Hippocampal formation (tissue), 2 donors: ENCODE data around the gene STARD3NL.
"Not testable (repeated sequence)": the region's sequence is repeated elsewhere in the genome, so short reads cannot be mapped to it uniquely, and the experiment has no call there.

ENCODE experiments used
- DNase-seq, 2 donors: peaks; one replicate each; lab custom pipeline; 2025; lab: John Stamatoyannopoulos, UW

The STARD3NL gene

GRCh38 chr7:38222481-38223096 is 44.5 kb downstream of the STARD3NL start:
- peak in 1 of 2 donors; percentile 50 for DNase-seq

DNA sequence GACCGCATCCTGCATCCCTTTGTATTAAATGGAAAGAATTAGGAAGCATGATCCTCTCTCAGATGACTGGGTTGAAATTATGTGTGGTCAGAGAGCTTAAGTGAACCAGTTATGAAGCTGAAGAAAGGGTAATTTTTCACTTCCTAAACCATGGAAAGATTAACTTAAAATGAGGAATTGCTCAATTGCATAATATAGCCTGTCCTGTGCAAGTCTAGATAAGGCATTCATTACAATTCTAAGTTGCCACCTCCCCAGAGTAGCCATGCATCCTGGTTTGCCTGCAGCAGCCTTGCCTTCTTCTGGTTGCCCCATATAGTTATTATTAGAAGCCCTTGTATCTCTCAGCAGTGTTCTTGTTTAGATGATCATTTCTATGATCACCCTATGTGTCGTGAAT is 45.3 kb downstream of the STARD3NL start:
- no peak for DNase-seq

GRCh38 chr7:38224392-38224791 is 46.3 kb downstream of the STARD3NL start:
- no peak for DNase-seq

- DNase-seq, result no peak
These were observed 51.3 kb downstream of the STARD3NL start for GRCh38 chr7:38229386-38229785.

DNA sequence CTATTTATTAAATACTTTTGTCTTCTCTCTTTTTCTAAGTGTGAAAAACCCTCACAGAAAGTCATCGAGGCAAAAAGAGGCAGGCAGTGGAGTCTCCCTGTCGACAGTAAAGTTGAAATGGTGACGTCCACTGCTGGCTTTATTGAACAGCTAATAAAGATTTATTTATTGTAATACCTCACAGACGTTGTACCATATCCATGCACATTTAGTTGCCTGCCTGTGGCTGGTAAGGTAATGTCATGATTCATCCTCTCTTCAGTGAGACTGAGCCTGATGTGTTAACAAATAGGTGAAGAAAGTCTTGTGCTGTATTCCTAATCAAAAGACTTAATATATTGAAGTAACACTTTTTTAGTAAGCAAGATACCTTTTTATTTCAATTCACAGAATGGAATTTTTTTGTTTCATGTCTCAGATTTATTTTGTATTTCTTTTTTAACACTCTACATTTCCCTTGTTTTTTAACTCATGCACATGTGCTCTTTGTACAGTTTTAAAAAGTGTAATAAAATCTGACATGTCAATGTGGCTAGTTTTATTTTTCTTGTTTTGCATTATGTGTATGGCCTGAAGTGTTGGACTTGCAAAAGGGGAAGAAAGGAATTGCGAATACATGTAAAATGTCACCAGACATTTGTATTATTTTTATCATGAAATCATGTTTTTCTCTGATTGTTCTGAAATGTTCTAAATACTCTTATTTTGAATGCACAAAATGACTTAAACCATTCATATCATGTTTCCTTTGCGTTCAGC is 52.0 kb downstream of the STARD3NL start:
- DNase-seq, result no peak

- no peak for DNase-seq
These were observed 54.7 kb downstream of the STARD3NL start for GRCh38 chr7:38232502-38233366.

DNA sequence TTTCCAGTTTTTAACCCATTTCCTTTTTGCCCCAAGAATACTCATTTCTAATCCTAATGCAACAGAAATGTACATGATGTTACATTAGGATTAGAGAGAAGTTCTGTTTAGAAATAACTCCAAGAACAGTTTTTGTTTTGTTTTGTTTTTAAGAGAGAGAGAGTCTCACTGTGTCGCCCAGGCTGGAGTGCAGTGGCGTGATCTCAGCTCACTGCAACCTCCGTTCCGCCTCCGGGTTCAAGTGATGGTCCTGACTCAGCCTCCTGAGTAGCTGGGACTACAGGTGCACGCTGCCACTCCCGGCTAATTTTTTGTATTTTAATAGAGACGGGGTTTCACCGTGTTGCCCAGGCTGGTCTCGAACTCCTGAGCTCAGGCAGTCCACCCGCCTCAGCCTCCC is 56.7 kb downstream of the STARD3NL start:
- not testable (repeated sequence) for DNase-seq

- no peak for DNase-seq
These were observed 57.6 kb downstream of the STARD3NL start for GRCh38 chr7:38235606-38236005.

- DNase-seq, result not testable (repeated sequence)
These were observed 61.1 kb downstream of the STARD3NL start for GRCh38 chr7:38239129-38239528.

- no peak for DNase-seq
These were observed 63.0 kb downstream of the STARD3NL start for GRCh38 chr7:38241071-38241470.

DNA sequence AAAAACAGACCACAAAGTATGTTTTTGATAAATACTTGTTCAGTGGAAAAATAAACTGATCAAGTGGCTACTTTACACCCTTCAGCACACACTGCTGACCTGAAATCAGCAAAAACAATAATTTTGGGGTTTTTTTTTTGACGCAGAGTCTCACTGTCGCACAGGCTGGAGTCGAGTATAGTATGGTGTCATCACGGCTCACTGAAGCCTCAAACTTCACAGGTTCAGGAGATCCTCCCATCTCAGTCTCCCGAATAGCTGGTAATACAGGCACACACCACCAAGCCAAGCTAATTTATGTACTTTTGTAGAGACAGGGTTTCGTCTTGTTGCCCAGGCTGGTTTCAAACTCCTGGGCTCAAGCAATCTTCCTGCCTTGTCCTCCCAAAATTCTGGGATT is 64.8 kb downstream of the STARD3NL start:
- DNase-seq, result no peak

- DNase-seq, result not testable (repeated sequence)
These were observed 65.3 kb downstream of the STARD3NL start for GRCh38 chr7:38243345-38243744.

DNA sequence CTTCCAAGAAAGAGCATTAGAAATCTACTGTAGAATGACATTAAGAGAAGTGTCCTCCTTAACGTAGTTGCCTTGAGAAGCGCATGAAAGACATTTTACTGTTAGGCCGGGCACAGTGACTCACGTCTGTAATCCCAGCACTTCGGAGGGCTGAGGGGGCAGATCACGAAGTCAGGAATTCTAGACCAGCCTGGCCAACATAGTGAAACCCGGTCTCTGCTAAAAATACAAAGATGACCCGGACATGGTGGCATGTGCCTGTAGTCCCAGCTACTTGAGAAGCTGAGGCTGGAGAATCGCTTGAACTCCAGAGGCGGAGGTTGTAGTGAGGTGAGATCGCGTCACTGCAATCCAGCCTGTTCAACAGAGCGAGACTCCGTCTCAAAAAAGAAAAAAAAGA is 66.5 kb downstream of the STARD3NL start:
- no peak for DNase-seq

- DNase-seq, result no peak
These were observed 67.4 kb downstream of the STARD3NL start for GRCh38 chr7:38245409-38245977.

DNA sequence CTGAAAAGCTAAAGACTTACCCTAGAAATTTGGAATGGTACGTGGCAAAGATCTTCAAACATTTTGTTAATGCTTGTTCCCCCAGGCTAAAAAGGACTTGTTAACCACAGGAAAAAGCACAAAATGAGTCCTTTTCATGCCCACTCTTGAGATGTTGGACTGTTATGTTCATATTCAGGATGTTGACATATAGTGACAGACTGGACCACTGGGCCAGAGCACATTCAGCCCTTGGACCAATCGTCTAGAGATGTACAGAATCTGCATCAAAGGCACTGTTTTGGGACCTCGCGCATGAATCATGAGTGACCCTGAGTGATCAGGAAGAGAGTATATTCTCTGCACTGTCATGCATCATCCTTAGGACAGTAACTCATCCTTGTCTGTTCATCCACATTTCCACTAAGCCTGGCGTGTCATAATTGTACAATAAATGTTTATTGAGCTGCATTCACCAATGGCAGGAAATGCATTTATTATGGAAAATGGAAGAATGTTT is 70.1 kb downstream of the STARD3NL start:
- DNase-seq, result no peak

DNA sequence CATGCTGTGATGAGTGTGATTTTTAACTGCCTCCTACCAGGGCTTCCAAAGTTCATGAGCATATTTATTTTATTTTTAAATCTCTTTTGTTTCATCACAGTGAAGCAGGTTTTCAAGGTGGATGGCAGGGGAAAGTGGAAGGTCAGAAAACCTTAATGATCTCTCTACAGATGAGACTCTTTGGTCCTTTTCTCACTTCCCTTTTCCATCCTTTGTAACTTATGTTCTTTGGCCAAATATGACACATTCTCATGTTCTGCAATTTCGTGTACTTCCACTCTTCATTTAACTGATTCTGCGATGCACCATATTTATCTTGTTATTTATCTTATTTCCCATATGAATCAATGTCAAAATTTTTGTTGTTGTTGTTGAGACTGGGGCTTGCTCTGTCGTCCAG is 71.8 kb downstream of the STARD3NL start:
- DNase-seq, result not testable (repeated sequence)

- DNase-seq, result no peak
These were observed 79.3 kb downstream of the STARD3NL start for GRCh38 chr7:38257350-38257677.

- not testable (repeated sequence) for DNase-seq
These were observed 81.1 kb downstream of the STARD3NL start for GRCh38 chr7:38259157-38259556.

DNA sequence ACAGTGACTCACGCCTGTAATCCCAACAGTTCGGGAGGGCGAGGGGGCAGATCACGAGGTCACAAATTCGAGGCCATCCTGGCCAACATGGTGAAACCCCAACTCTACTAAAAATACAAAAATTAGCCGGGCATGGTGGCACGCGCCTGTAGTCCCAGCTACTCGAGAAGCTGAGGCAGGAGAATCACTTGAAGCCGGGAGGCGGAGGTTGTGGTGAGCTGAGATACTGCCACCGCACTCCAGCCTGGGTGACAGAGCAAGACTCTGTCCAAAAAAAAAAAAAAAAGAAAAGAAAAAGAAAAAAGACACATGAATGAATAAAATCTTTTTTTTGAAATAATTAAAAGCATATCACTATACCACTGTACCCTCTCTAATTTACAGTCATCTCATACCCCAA is 83.6 kb downstream of the STARD3NL start:
- not testable (repeated sequence) for DNase-seq

- peak in 1 of 2 donors; percentile 63 for DNase-seq
These were observed 84.0 kb downstream of the STARD3NL start for GRCh38 chr7:38262026-38262425.

GRCh38 chr7:38262545-38262944 is 84.5 kb downstream of the STARD3NL start:
- DNase-seq, result no peak

- DNase-seq, result peak in 1 of 2 donors; percentile 15
These were observed 85.2 kb downstream of the STARD3NL start for GRCh38 chr7:38263274-38263673.
